K562 (cell line): ENCODE measurements around the gene GPATCH4. TPM values are rescaled to one million over a fixed set of nuclear protein-coding genes. Genes with fewer than 3 reads are reported as not detected.

Experiments used
- DIDO1 ChIP-seq: fragments of 450-650 bp; IDR thresholded peaks from 2 replicates; pipeline ENCODE4 v1.6.1; 2016; ENCODE audit warnings: low read depth, missing biosample characterization, missing genetic modification characterization
- EWSR1 ChIP-seq: fragments of 450-650 bp; IDR thresholded peaks from 2 replicates; pipeline ENCODE4 v1.6.1; 2018; ENCODE audit warnings: borderline replicate concordance, mild to moderate bottlenecking, low read depth, moderate library complexity; ENCODE audit not compliant: partially characterized antibody
- GABPB2 ChIP-seq: fragments of 250-450 bp; sonication (Bioruptor Pico); conservative IDR thresholded peaks from 2 replicates; pipeline ENCODE4 v1.5.1; 2021; ENCODE audit warnings: mild to moderate bottlenecking
- HDAC1 ChIP-seq, 2 experiments: fragments of 450-650 bp; IDR thresholded peaks; 2 replicates each; pipeline ENCODE4 v1.6.1; 2016 to 2017; ENCODE audit warnings: inconsistent platforms in 1 of 2, mild to moderate bottlenecking in 1 of 2, moderate library complexity in 1 of 2
- MAZ ChIP-seq, 2 experiments: fragments of 450-650 bp in 1 of 2; sonication (generic) in 1 of 2; formaldehyde crosslinking; IDR thresholded peaks in 1 of 2; conservative IDR thresholded peaks in 1 of 2; 2 replicates each; pipeline versions ENCODE4 v1.4.0 to v1.5.0; 2020; ENCODE audit warnings: mild to moderate bottlenecking in 1 of 2, missing genetic modification reagents in 1 of 2
- MIER1 ChIP-seq: fragments of 450-650 bp; IDR thresholded peaks from 2 replicates; pipeline ENCODE4 v1.6.1; 2016; ENCODE audit warnings: antibody characterized with exemption, mild to moderate bottlenecking, low read depth
- NFE2L1 ChIP-seq: fragments of 450-650 bp; IDR thresholded peaks from 2 replicates; pipeline ENCODE4 v1.6.1; 2016; ENCODE audit warnings: missing genetic modification characterization, low read depth, mild to moderate bottlenecking, missing compliant biosample characterization, moderate library complexity, borderline replicate concordance
- NFXL1 ChIP-seq: fragments of 450-650 bp; formaldehyde crosslinking; IDR thresholded peaks from 2 replicates; pipeline ENCODE4 v1.4.0; 2021; ENCODE audit warnings: mild to moderate bottlenecking
- SETDB1 ChIP-seq: IDR thresholded peaks from one replicate; pipeline ENCODE4 v1.6.1; 2012; ENCODE audit warnings: low read length, control low read depth, inconsistent platforms
- SMC3 ChIP-seq: conservative IDR thresholded peaks from 2 replicates; pipeline ENCODE4 v1.6.1; 2011; ENCODE audit warnings: low read depth, low read length, improper control_type of control experiment; ENCODE audit not compliant: insufficient read depth
- SRF ChIP-seq, 2 experiments: fragments of 250-450, 450-650 bp in 1 of 2; sonication (Bioruptor Pico) in 1 of 2; sonication (generic) in 1 of 2; formaldehyde crosslinking; IDR thresholded peaks; 2 replicates each; pipeline versions ENCODE4 v1.5.0 to v1.5.1; 2020 to 2022; ENCODE audit warnings: mild to moderate bottlenecking in 1 of 2, missing genetic modification reagents in 1 of 2
- TCF7 ChIP-seq: sonication (generic); IDR thresholded peaks from 2 replicates; pipeline ENCODE4 v1.6.1; 2016; ENCODE audit warnings: antibody characterized with exemption, borderline replicate concordance
- ZFPM2 ChIP-seq: fragments of 250-450 bp; sonication (Bioruptor Pico); IDR thresholded peaks from 2 replicates; pipeline ENCODE4 v1.5.1; 2022; ENCODE audit warnings: mild to moderate bottlenecking
- ZNF124 ChIP-seq: sonication (generic); formaldehyde crosslinking; IDR thresholded peaks from 2 replicates; pipeline ENCODE4 v1.8.1; 2022; ENCODE audit warnings: missing genetic modification reagents
- ZNF133 ChIP-seq: fragments of 250-450 bp; sonication (Bioruptor Pico); IDR thresholded peaks from 2 replicates; pipeline ENCODE4 v1.4.0; 2020; ENCODE audit warnings: mild to moderate bottlenecking
- ZNF274 ChIP-seq: IDR thresholded peaks from 2 replicates; pipeline ENCODE4 v1.6.1; 2011; ENCODE audit warnings: low read depth, mild to moderate bottlenecking, low read length, moderate library complexity, borderline replicate concordance
- ZNF280A ChIP-seq: fragments of 450-650 bp; IDR thresholded peaks from 2 replicates; pipeline ENCODE4 v1.6.1; 2018; ENCODE audit warnings: mild to moderate bottlenecking, low read depth; ENCODE audit not compliant: partially characterized antibody
- ZNF282 ChIP-seq: sonication (generic); formaldehyde crosslinking; IDR thresholded peaks from 2 replicates; pipeline ENCODE4 v1.8.1; 2023; ENCODE audit warnings: missing genetic modification reagents
- ZNF561 ChIP-seq: fragments of 450-650 bp; formaldehyde crosslinking; conservative IDR thresholded peaks from 2 replicates; pipeline ENCODE4 v1.4.0; 2020; ENCODE audit warnings: mild to moderate bottlenecking, moderate library complexity
- ZNF583 ChIP-seq: fragments of 250-450 bp; sonication (Bioruptor Pico); IDR thresholded peaks from 2 replicates; pipeline ENCODE4 v1.4.0; 2020
- polyA plus RNA-seq, 8 experiments: library from polyadenylated mRNA; depleted of rRNA in 4 of 8; stranded (reverse) in 5 of 8; unstranded in 3 of 8; fragments of >200 nt; fragmentation: Nextera tagmentation in 2 of 8; fragmentation: Illumina TruSeq in 1 of 8; extraction: Ambion mirVana in 2 of 8; extraction: Trizol in 1 of 8; gene quantifications; 2 replicates each; pipeline versions ENCODE4 v1.2.1 to v1.2.3, GENCODE V29; 2011 to 2014; ENCODE audit warnings: inconsistent platforms in 1 of 8, missing spikeins in 1 of 8
- total RNA-seq, 7 experiments: library from RNA; depleted of rRNA in 6 of 7; stranded (reverse); fragments of >200 nt in 6 of 7; fragmentation: Illumina TruSeq in 2 of 7; extraction: Trizol in 2 of 7; gene quantifications; 2 replicates each; pipeline versions ENCODE4 v1.2.1 to v1.2.3, GENCODE V29; 2011 to 2021; ENCODE audit warnings: low replicate concordance in 1 of 7
- TF ChIP-seq, protein P1 (sequence below): fragments of 250-450 bp; sonication (Bioruptor Pico); IDR thresholded peaks from 2 replicates; pipeline ENCODE4 v1.5.0; 2021; ENCODE audit warnings: mild to moderate bottlenecking, borderline replicate concordance
- TF ChIP-seq, protein P2 (sequence below): sonication (generic); formaldehyde crosslinking; IDR thresholded peaks from 2 replicates; pipeline ENCODE4 v1.8.0; 2022; ENCODE audit warnings: mild to moderate bottlenecking, missing genetic modification reagents

GPATCH4 gene
- total and polyA plus RNA-seq, 9 of the 15 experiments (the other 6 are each of a cell fraction or from before 2014, with no cell fraction given), result 43.7 to 105 (median 76.5) TPM

GRCh38 chr1:156623946-156624813, 22.9 kb upstream of the GPATCH4 start (continued):
- TF ChIP-seq, protein P1, sequence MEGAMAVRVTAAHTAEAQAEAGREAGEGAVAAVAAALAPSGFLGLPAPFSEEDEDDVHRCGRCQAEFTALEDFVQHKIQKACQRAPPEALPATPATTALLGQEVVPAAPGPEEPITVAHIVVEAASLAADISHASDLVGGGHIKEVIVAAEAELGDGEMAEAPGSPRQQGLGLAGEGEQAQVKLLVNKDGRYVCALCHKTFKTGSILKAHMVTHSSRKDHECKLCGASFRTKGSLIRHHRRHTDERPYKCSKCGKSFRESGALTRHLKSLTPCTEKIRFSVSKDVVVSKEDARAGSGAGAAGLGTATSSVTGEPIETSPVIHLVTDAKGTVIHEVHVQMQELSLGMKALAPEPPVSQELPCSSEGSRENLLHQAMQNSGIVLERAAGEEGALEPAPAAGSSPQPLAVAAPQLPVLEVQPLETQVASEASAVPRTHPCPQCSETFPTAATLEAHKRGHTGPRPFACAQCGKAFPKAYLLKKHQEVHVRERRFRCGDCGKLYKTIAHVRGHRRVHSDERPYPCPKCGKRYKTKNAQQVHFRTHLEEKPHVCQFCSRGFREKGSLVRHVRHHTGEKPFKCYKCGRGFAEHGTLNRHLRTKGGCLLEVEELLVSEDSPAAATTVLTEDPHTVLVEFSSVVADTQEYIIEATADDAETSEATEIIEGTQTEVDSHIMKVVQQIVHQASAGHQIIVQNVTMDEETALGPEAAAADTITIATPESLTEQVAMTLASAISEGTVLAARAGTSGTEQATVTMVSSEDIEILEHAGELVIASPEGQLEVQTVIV, result no peak
- no peak for TF ChIP-seq ZNF274
- TF ChIP-seq SRF (CRISPR knock-in tag; IDR thresholded peaks at IDR 0.05), result peak in 1 of 2 experiments; percentile 44; a peak in 1 of 4 replicates
- TF ChIP-seq, protein P2, sequence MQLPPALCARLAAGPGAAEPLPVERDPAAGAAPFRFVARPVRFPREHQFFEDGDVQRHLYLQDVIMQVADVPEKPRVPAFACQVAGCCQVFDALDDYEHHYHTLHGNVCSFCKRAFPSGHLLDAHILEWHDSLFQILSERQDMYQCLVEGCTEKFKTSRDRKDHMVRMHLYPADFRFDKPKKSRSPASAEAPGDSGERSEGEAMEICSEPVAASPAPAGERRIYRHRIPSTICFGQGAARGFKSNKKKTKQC (CRISPR knock-in tag), result peak; percentile 90
- TF ChIP-seq NFXL1 (CRISPR knock-in tag), result no peak
- TF ChIP-seq ZNF124, result no peak
- TF ChIP-seq ZNF583 (CRISPR knock-in tag), result no peak
- TF ChIP-seq ZNF133 (CRISPR knock-in tag), result no peak
- TF ChIP-seq ZNF282 (CRISPR knock-in tag), result 0 out of 2 replicates have a peak, but pooled peaks have one; percentile 58
- TF ChIP-seq HDAC1 (IDR thresholded peaks at IDR 0.05), result peak in 1 of 2 experiments; percentile 13; a peak in 2 of 4 replicates
- no peak for TF ChIP-seq GABPB2 (CRISPR knock-in tag)
- TF ChIP-seq SETDB1, result no peak
- TF ChIP-seq ZNF561 (CRISPR knock-in tag), result no peak
- no peak for TF ChIP-seq TCF7
- no peak for TF ChIP-seq NFE2L1 (tag)
- TF ChIP-seq MAZ (CRISPR knock-in tag; conservative IDR thresholded peaks at IDR 0.05 in 1 of 2, IDR thresholded peaks at IDR 0.05 in 1 of 2), result peak in 1 of 2 experiments; percentile 81; a peak in 3 of 4 replicates
- no peak for TF ChIP-seq EWSR1
- no peak for TF ChIP-seq MIER1
- 0 out of 2 replicates have a peak, but pooled peaks have one; percentile 10 for TF ChIP-seq SMC3
- no peak for TF ChIP-seq ZFPM2 (CRISPR knock-in tag)
- TF ChIP-seq DIDO1 (tag), result peak; percentile 61; the same call in 1 of the 2 replicates
- TF ChIP-seq ZNF280A, result no peak
